ENCODE data around the gene PARS2.

DNA sequence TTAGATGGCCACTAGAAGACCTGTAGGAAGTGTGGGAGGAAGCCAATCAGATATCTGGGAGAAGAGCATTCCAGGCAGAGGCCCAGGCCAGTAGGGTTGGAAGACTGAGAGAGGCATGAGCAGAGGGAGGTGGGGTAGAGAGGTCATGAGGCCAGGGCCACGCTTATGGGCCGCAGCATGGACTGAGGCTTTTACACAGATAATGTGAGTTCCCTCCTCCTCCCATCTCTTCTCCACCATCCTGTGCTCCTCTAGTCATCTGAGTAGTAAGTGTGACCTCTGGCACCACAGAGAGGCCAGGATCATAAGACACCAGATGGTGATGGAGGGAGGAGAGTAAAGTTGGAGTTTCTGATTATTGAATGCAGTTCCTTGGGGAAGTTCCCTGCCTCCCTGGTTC lies 19.7 kb upstream of the PARS2 start:
- TF ChIP-seq, protein P1, sequence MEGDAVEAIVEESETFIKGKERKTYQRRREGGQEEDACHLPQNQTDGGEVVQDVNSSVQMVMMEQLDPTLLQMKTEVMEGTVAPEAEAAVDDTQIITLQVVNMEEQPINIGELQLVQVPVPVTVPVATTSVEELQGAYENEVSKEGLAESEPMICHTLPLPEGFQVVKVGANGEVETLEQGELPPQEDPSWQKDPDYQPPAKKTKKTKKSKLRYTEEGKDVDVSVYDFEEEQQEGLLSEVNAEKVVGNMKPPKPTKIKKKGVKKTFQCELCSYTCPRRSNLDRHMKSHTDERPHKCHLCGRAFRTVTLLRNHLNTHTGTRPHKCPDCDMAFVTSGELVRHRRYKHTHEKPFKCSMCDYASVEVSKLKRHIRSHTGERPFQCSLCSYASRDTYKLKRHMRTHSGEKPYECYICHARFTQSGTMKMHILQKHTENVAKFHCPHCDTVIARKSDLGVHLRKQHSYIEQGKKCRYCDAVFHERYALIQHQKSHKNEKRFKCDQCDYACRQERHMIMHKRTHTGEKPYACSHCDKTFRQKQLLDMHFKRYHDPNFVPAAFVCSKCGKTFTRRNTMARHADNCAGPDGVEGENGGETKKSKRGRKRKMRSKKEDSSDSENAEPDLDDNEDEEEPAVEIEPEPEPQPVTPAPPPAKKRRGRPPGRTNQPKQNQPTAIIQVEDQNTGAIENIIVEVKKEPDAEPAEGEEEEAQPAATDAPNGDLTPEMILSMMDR (IDR thresholded peaks at IDR 0.05) = no peak
- TF ChIP-seq POLR2A (IDR thresholded peaks at IDR 0.05) (no peak), POLR2AphosphoS5 (IDR thresholded peaks at IDR 0.05) (no peak)

Measured in prostate gland (tissue), 2 donors.